Prostate gland (tissue), 2 donors: ENCODE results near the gene CDK5RAP2. TPM values are rescaled to one million over a fixed set of nuclear protein-coding genes. Genes with fewer than 3 reads are reported as not detected.

Experiments used
- DNase-seq: peaks from one replicate; pipeline ENCODE4 v3.0.0-alpha.2; 2019; ENCODE audit warnings: low spot score
- H3K27ac ChIP-seq, 2 donors: fragments of 200-600 bp; sonication (generic); 2 replicates each; pipeline ENCODE4 v1.5.1; 2017 to 2019
- H3K27me3 ChIP-seq: fragments of 200-600 bp; sonication (generic); replicated peaks from 2 replicates; pipeline ENCODE4 v1.5.1; 2019; ENCODE audit not compliant: insufficient read depth
- H3K36me3 ChIP-seq, 2 donors: fragments of 200-600 bp; sonication (generic); 1 replicate in 1 of 2; 2 replicates in 1 of 2; pipeline versions ENCODE4 v1.5.1 to v1.8.1; 2017 to 2019
- H3K4me1 ChIP-seq: fragments of 200-600 bp; sonication (generic); replicated peaks from 2 replicates; pipeline ENCODE4 v1.5.1; 2019
- H3K4me3 ChIP-seq, 2 donors: fragments of 200-600 bp; sonication (generic); 2 replicates each; pipeline ENCODE4 v1.5.1; 2017 to 2019
- H3K9me3 ChIP-seq: fragments of 200-600 bp; sonication (generic); 2 replicates; pipeline ENCODE4 v1.5.1; 2017
- POLR2A ChIP-seq: fragments of 450-650 bp; IDR thresholded peaks from one replicate; pipeline ENCODE4 v1.6.1; 2016; ENCODE audit warnings: antibody characterized with exemption, mild to moderate bottlenecking
- POLR2AphosphoS5 ChIP-seq: sonication (generic); formaldehyde crosslinking; IDR thresholded peaks from one replicate; pipeline ENCODE4 v1.6.1; 2017; ENCODE audit warnings: antibody characterized with exemption
- WGBS: methylation state at CpG from one replicate; pipeline ENCODE4 v1.1.5; 2018; 5-methylcytosine and 5-hydroxymethylcytosine counted together
- intact Hi-C: fragments of 100-400 bp; cut with DNase I; formaldehyde crosslinking; loops from one replicate; pipeline ENCODE4 v1.14.2; 2022
- total RNA-seq, 2 donors: library from RNA; depleted of rRNA; stranded (reverse); fragments of >200 nt; gene quantifications; one replicate each; pipeline ENCODE4 v1.1.0, GENCODE V29; 2016
- TF ChIP-seq, protein P1 (sequence below), 4 experiments: fragments of 200-600 bp in 2 of 4; fragments of 450-650 bp in 2 of 4; sonication (generic) in 2 of 4; IDR thresholded peaks; 1 replicate in 3 of 4; 2 replicates in 1 of 4; pipeline ENCODE4 v1.5.1; 2016 to 2019; ENCODE audit warnings: antibody characterized with exemption in 4 of 4, mild to moderate bottlenecking in 2 of 4, moderate library complexity in 2 of 4

The CDK5RAP2 gene
- total RNA-seq, 2 donors from 2014 or later, result 48.6 to 54.1 TPM

DNA sequence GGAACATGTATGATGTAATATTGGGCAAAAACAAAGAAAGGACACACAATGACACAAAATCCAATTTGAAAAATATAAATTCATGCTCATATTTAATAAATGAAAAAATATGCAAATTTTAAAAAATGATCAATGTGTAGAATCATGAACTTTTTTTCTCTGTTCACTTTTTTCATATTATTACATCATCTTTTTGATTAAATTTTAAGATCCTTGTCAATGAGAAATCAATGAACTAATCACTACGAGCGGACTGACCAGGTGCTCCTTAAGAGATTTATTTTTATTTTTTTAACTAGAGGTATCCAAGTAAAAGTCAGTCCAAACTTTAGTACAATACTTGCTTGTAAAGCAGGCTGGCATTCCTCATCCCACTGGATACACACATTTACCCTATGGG is 174.1 kb downstream of the CDK5RAP2 start:
- 95% methylated on average over 2 of the region's 2 CpGs for WGBS
- peaks cover 9% of the 10 kb centered on the region for H3K4me1 ChIP-seq
- no peaks in the 10 kb centered on the region for H3K27me3 ChIP-seq
- DNase-seq, result no peak
- no peaks in the 10 kb centered on the region for H3K9me3 ChIP-seq
- TF ChIP-seq POLR2A, result no peak
- H3K36me3 ChIP-seq, result peaks cover 4 to 5% of the 10 kb centered on the region in 2 donors
- intact Hi-C loops, result no loop called here
- no peak overlapping the region for H3K4me3 ChIP-seq
- no peak overlapping the region for H3K27ac ChIP-seq

DNA sequence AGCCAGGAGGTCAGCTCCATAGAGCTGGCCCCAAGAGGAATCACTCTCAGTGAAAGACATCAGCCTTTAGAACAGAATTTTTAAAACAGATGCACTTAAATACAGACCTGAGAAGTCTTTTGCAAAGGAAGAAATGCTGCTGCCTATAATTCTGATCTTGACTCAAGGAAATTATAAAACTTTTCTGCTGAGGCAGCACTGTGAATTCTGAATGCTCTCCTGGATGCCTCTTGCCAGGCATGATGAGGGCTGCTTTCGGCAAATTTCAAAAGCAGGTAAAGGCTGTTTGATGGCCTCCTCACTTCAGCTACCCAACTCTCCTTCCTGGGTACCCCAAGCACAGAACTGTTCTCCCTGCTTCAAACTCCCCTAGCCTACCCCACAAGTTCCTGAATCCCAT is 174.8 kb downstream of the CDK5RAP2 start:
- H3K4me1 ChIP-seq, result peaks cover 9% of the 10 kb centered on the region
- WGBS, result 94% methylated on average over 1 of the region's 1 CpG
- H3K9me3 ChIP-seq, result no peaks in the 10 kb centered on the region
- no peak overlapping the region for H3K27ac ChIP-seq
- H3K4me3 ChIP-seq, result no peak overlapping the region
- DNase-seq, result no peak
- intact Hi-C loops, result no loop called here
- no peaks in the 10 kb centered on the region for H3K27me3 ChIP-seq
- TF ChIP-seq POLR2A (no peak), POLR2AphosphoS5 (no peak)
- TF ChIP-seq, protein P1, sequence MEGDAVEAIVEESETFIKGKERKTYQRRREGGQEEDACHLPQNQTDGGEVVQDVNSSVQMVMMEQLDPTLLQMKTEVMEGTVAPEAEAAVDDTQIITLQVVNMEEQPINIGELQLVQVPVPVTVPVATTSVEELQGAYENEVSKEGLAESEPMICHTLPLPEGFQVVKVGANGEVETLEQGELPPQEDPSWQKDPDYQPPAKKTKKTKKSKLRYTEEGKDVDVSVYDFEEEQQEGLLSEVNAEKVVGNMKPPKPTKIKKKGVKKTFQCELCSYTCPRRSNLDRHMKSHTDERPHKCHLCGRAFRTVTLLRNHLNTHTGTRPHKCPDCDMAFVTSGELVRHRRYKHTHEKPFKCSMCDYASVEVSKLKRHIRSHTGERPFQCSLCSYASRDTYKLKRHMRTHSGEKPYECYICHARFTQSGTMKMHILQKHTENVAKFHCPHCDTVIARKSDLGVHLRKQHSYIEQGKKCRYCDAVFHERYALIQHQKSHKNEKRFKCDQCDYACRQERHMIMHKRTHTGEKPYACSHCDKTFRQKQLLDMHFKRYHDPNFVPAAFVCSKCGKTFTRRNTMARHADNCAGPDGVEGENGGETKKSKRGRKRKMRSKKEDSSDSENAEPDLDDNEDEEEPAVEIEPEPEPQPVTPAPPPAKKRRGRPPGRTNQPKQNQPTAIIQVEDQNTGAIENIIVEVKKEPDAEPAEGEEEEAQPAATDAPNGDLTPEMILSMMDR (IDR thresholded peaks at IDR 0.05), result no peak
- peaks cover 4 to 5% of the 10 kb centered on the region in 2 donors for H3K36me3 ChIP-seq

GRCh38 chr9:120403543-120403856 is 176.5 kb downstream of the CDK5RAP2 start:
- H3K9me3 ChIP-seq, result no peaks in the 10 kb centered on the region
- intact Hi-C loops, result no loop called here
- no peak overlapping the region for H3K4me3 ChIP-seq
- WGBS, result 67% methylated on average over 3 of the region's 3 CpGs
- no peak for DNase-seq
- no peak overlapping the region for H3K27ac ChIP-seq
- TF ChIP-seq, protein P1 (IDR thresholded peaks at IDR 0.05), result no peak
- no peak for TF ChIP-seq POLR2A
- TF ChIP-seq POLR2AphosphoS5, result no peak
- H3K27me3 ChIP-seq, result no peaks in the 10 kb centered on the region
- peaks cover under 1% of the 10 kb centered on the region for H3K4me1 ChIP-seq
- H3K36me3 ChIP-seq, result peaks cover 4 to 5% of the 10 kb centered on the region in 2 donors

- H3K36me3 ChIP-seq, result peaks cover 4 to 5% of the 10 kb centered on the region in 2 donors
Observed at GRCh38 chr9:120402741-120403542, 177.0 kb downstream of the CDK5RAP2 start.

DNA sequence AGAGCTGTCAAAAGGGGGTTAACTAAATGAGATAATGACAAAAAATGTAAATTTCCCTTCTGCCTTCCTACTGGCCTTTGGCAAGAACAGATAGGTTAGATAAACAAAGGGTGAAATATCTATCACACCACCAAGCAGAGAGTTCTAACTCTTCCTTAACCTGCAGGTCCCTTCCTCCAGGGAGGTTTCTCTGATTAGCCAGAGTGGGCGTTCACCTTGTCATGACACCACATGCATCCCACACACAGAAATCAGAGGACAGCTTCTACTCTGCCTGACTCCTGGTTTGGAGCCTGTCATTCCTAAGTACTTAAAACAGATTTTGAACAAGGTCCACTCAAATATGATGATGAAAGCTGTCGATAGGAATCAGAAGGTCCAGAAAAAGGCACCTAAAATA is 180.0 kb downstream of the CDK5RAP2 start:
- intact Hi-C loops, result no loop called here
- 92% methylated on average over 2 of the region's 2 CpGs for WGBS
- H3K27ac ChIP-seq, result no peak overlapping the region
- TF ChIP-seq POLR2AphosphoS5 (no peak), POLR2A (no peak)
- TF ChIP-seq, protein P1 (IDR thresholded peaks at IDR 0.05), result no peak
- H3K27me3 ChIP-seq, result no peaks in the 10 kb centered on the region
- no peak overlapping the region for H3K4me3 ChIP-seq
- DNase-seq, result no peak
- H3K36me3 ChIP-seq, result peaks cover 0 to 4% of the 10 kb centered on the region in 2 donors
- no peaks in the 10 kb centered on the region for H3K9me3 ChIP-seq
- no peaks in the 10 kb centered on the region for H3K4me1 ChIP-seq

More at GRCh38 chr9:120402741-120403542, 177.0 kb downstream of the CDK5RAP2 start:
- no peaks in the 10 kb centered on the region for H3K27me3 ChIP-seq
- intact Hi-C loops, result no loop called here
- WGBS, result 89% methylated on average over 13 of the region's 13 CpGs
- H3K4me1 ChIP-seq, result no peaks in the 10 kb centered on the region
- H3K27ac ChIP-seq, result no peak overlapping the region
- DNase-seq, result no peak
- H3K9me3 ChIP-seq, result no peaks in the 10 kb centered on the region
- H3K4me3 ChIP-seq, result no peak overlapping the region
- TF ChIP-seq POLR2AphosphoS5, result no peak
- TF ChIP-seq, protein P1 (IDR thresholded peaks at IDR 0.05), result no peak
- no peak for TF ChIP-seq POLR2A
